ENCODE data around the gene AKAP13.

The AKAP13 gene

GRCh38 chr15:85718271-85718971 lies 338.0 kb downstream of the AKAP13 start:
- Histone ChIP-seq H3K4me1 (ENCODE audit: control insufficient read depth in 1 of 2, insufficient read depth in 1 of 2, low read depth in 1 of 2, low read length in 1 of 2) (no peaks in the 10 kb centered on the region), H3K9me3 (no peaks in the 10 kb centered on the region), H3K27me3 (no peaks in the 10 kb centered on the region), H3K27ac (no peak overlapping the region), H3K36me3 (peaks cover 100% of the 10 kb centered on the region), H3K4me3 (ENCODE audit: low read depth in 1 of 2, low read length in 1 of 2) (no peak overlapping the region)
- TF ChIP-seq CTCF (IDR thresholded peaks at IDR 0.05) = no peak

GRCh38 chr15:85718981-85719380 lies 338.6 kb downstream of the AKAP13 start:
- Histone ChIP-seq H3K36me3 (peaks cover 100% of the 10 kb centered on the region), H3K4me3 (ENCODE audit: low read depth in 1 of 2, low read length in 1 of 2) (no peak overlapping the region), H3K27me3 (no peaks in the 10 kb centered on the region), H3K9me3 (no peaks in the 10 kb centered on the region), H3K4me1 (ENCODE audit: control insufficient read depth in 1 of 2, insufficient read depth in 1 of 2, low read depth in 1 of 2, low read length in 1 of 2) (no peaks in the 10 kb centered on the region), H3K27ac (no peak overlapping the region)
- TF ChIP-seq CTCF (IDR thresholded peaks at IDR 0.05) = no peak

- H3K27ac ChIP-seq = no peak overlapping the region
- H3K27me3 ChIP-seq = no peaks in the 10 kb centered on the region
- no peaks in the 10 kb centered on the region for H3K4me1 ChIP-seq (ENCODE audit: control insufficient read depth in 1 of 2, insufficient read depth in 1 of 2, low read depth in 1 of 2, low read length in 1 of 2)
- H3K4me3 ChIP-seq (ENCODE audit: low read depth in 1 of 2, low read length in 1 of 2) = no peak overlapping the region
- no peak for TF ChIP-seq CTCF (IDR thresholded peaks at IDR 0.05)
- no peaks in the 10 kb centered on the region for H3K9me3 ChIP-seq
- H3K36me3 ChIP-seq = peaks cover 100% of the 10 kb centered on the region
Observed at GRCh38 chr15:85722374-85723152, 342.2 kb downstream of the AKAP13 start.

GRCh38 chr15:85723960-85724945 lies 343.9 kb downstream of the AKAP13 start:
- H3K4me3 ChIP-seq (ENCODE audit: low read depth in 1 of 2, low read length in 1 of 2) = no peak overlapping the region
- H3K36me3 ChIP-seq = peaks cover 100% of the 10 kb centered on the region
- TF ChIP-seq CTCF (IDR thresholded peaks at IDR 0.05) = no peak
- no peaks in the 10 kb centered on the region for H3K4me1 ChIP-seq (ENCODE audit: control insufficient read depth in 1 of 2, insufficient read depth in 1 of 2, low read depth in 1 of 2, low read length in 1 of 2)
- no peaks in the 10 kb centered on the region for H3K9me3 ChIP-seq
- H3K27me3 ChIP-seq = no peaks in the 10 kb centered on the region
- H3K27ac ChIP-seq = no peak overlapping the region

GRCh38 chr15:85725019-85725418 lies 344.6 kb downstream of the AKAP13 start:
- H3K4me1 ChIP-seq (ENCODE audit: control insufficient read depth in 1 of 2, insufficient read depth in 1 of 2, low read depth in 1 of 2, low read length in 1 of 2) = no peaks in the 10 kb centered on the region
- H3K4me3 ChIP-seq (ENCODE audit: low read depth in 1 of 2, low read length in 1 of 2) = no peak overlapping the region
- peaks cover 99% of the 10 kb centered on the region for H3K36me3 ChIP-seq
- TF ChIP-seq CTCF (IDR thresholded peaks at IDR 0.05) = no peak
- H3K27ac ChIP-seq = no peak overlapping the region
- H3K9me3 ChIP-seq = no peaks in the 10 kb centered on the region
- H3K27me3 ChIP-seq = no peaks in the 10 kb centered on the region
